HEK293 (cell line): ENCODE results near the gene SQSTM1.

Experiments used
- CTCF ChIA-PET: fragments of 350-600 bp; formaldehyde crosslinking; extraction: SDS; loops from one replicate; lab custom pipeline; 2021; ENCODE audit warnings: antibody characterized with exemption; lab: Yijun Ruan, JAX
- POLR2A ChIA-PET: fragments of 300-600 bp; formaldehyde crosslinking; extraction: SDS; loops from one replicate; lab custom pipeline; 2020; ENCODE audit warnings: antibody characterized with exemption, inconsistent platforms; lab: Yijun Ruan, JAX
- H3K27ac ChIP-seq: fragments of 200-500 bp; sonication (Bioruptor generic); 2 replicates; pipeline ENCODE4 v1.5.1; 2014; ENCODE audit warnings: low read depth, low read length, control low read depth, inconsistent platforms; ENCODE audit errors: extremely low read depth
- H3K36me3 ChIP-seq, 2 experiments: fragments of 200-500 bp in 1 of 2; sonication (Bioruptor generic) in 1 of 2; 1 replicate in 1 of 2; 2 replicates in 1 of 2; pipeline ENCODE4 v1.5.1; 2014 to 2017; ENCODE audit warnings: inconsistent platforms in 2 of 2, low read length in 2 of 2; ENCODE audit not compliant: control insufficient read depth in 2 of 2, insufficient read depth in 1 of 2
- H3K4me1 ChIP-seq: fragments of 200-500 bp; sonication (Bioruptor generic); 2 replicates; pipeline ENCODE4 v1.5.1; 2014; ENCODE audit warnings: mild to moderate bottlenecking, low read length, inconsistent platforms; ENCODE audit not compliant: control insufficient read depth, insufficient read depth
- H3K4me3 ChIP-seq: 2 replicates; pipeline ENCODE4 v1.5.1; 2011; ENCODE audit warnings: low read depth, mild to moderate bottlenecking, control low read depth, low read length, moderate library complexity
- H3K9me3 ChIP-seq: fragments of 200-500 bp; sonication (Bioruptor generic); 2 replicates; pipeline ENCODE4 v1.5.1; 2014; ENCODE audit warnings: low read depth, low read length, inconsistent platforms; ENCODE audit not compliant: control insufficient read depth, insufficient read depth
- FEZF1 ChIP-seq: fragments of 450-650 bp; formaldehyde crosslinking; IDR thresholded peaks from 2 replicates; pipeline ENCODE4 v1.5.1; 2016; ENCODE audit warnings: missing biosample characterization, missing genetic modification characterization
- GLI4 ChIP-seq: fragments of 450-650 bp; formaldehyde crosslinking; IDR thresholded peaks from 2 replicates; pipeline ENCODE4 v1.5.1; 2016; ENCODE audit warnings: missing biosample characterization, missing genetic modification characterization
- ZBTB7A ChIP-seq: fragments of 450-650 bp; formaldehyde crosslinking; IDR thresholded peaks from 2 replicates; pipeline ENCODE4 v1.5.1; 2016; ENCODE audit warnings: low read depth, missing biosample characterization, missing genetic modification characterization
- ZNF121 ChIP-seq: fragments of 450-650 bp; formaldehyde crosslinking; IDR thresholded peaks from 2 replicates; pipeline ENCODE4 v1.5.1; 2016; ENCODE audit warnings: missing biosample characterization, missing genetic modification characterization
- ZNF202 ChIP-seq: fragments of 450-650 bp; formaldehyde crosslinking; IDR thresholded peaks from 2 replicates; pipeline ENCODE4 v1.5.1; 2016; ENCODE audit warnings: missing biosample characterization, missing genetic modification characterization, borderline replicate concordance
- ZNF394 ChIP-seq: fragments of 450-650 bp; formaldehyde crosslinking; IDR thresholded peaks from 2 replicates; pipeline ENCODE4 v1.5.1; 2016; ENCODE audit warnings: missing biosample characterization, missing genetic modification characterization, mild to moderate bottlenecking, moderate library complexity, borderline replicate concordance
- ZNF423 ChIP-seq: fragments of 450-650 bp; formaldehyde crosslinking; IDR thresholded peaks from 2 replicates; pipeline ENCODE4 v1.5.1; 2016; ENCODE audit warnings: missing biosample characterization, missing genetic modification characterization
- ZNF621 ChIP-seq: fragments of 450-650 bp; formaldehyde crosslinking; IDR thresholded peaks from 2 replicates; pipeline ENCODE4 v1.5.1; 2017; ENCODE audit warnings: missing biosample characterization, missing genetic modification characterization
- ZNF792 ChIP-seq: fragments of 450-650 bp; formaldehyde crosslinking; IDR thresholded peaks from 2 replicates; pipeline ENCODE4 v1.5.1; 2016; ENCODE audit warnings: missing biosample characterization, missing genetic modification characterization
- TF ChIP-seq, protein P1 (sequence below): fragments of 450-650 bp; formaldehyde crosslinking; conservative IDR thresholded peaks from 2 replicates; pipeline ENCODE4 v1.5.1; 2016; ENCODE audit warnings: low read depth, missing biosample characterization, missing genetic modification characterization
- TF ChIP-seq, protein P2 (sequence below): fragments of 450-650 bp; formaldehyde crosslinking; optimal IDR thresholded peaks from 2 replicates; pipeline ENCODE3; 2016; ENCODE audit warnings: missing biosample characterization, mild to moderate bottlenecking, missing genetic modification characterization
- TF ChIP-seq, protein P3 (sequence below): fragments of 450-650 bp; formaldehyde crosslinking; IDR thresholded peaks from 2 replicates; pipeline ENCODE4 v1.5.1; 2017; ENCODE audit warnings: missing biosample characterization, missing genetic modification characterization
- TF ChIP-seq, protein P4 (sequence below): fragments of 450-650 bp; formaldehyde crosslinking; IDR thresholded peaks from 2 replicates; pipeline ENCODE4 v1.5.1; 2017; ENCODE audit warnings: missing biosample characterization, missing genetic modification characterization
- TF ChIP-seq, protein P5 (sequence below): fragments of 450-650 bp; formaldehyde crosslinking; IDR thresholded peaks from 2 replicates; pipeline ENCODE4 v1.5.1; 2016; ENCODE audit warnings: missing biosample characterization, missing genetic modification characterization

SQSTM1 gene

DNA sequence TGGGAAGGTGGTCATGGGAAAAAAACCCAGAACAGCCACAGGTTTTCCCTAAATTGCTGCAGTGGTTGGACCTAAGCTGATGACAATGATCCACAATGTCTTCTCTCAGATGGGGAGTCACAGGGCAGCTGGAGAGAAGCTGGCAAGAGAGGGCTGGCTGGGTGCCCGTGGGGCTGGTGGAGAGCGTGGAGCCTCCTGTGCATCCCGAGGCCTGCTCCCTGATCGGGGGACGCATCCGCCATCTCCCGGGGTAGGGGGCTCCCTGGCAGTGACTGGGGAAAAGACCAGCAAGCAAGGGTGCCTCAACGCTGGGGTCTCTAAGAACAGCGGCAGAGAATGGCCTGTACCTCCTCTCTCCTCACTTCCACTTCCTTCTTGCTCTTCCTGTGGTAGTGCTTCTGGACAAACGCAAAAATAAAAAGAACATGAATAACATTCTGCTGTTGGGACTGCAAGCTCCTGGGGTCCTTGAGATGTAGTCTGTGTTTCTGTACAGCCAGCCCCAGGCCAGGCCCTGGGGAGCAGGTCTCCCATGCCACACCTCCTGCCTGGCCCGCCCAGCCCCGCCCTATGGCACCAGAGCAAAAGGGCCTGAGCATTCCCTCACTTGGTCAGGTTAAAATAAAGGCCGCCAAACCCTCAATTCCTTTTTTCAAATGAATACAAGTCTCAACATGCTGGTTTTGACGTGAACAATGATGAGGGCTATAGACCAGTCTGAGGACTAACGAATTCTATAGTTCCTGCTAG lies 45.0 kb downstream of the SQSTM1 start:
- TF ChIP-seq ZNF792 (tag by site-specific recombination) (no peak), ZNF121 (tag by site-specific recombination) (no peak), ZBTB7A (tag by site-specific recombination) (no peak), ZNF423 (tag by site-specific recombination) (no peak), ZNF394 (tag by site-specific recombination) (no peak), ZNF621 (tag by site-specific recombination) (no peak), GLI4 (tag by site-specific recombination) (no peak), ZNF202 (tag by site-specific recombination) (no peak)
- TF ChIP-seq, protein P1, sequence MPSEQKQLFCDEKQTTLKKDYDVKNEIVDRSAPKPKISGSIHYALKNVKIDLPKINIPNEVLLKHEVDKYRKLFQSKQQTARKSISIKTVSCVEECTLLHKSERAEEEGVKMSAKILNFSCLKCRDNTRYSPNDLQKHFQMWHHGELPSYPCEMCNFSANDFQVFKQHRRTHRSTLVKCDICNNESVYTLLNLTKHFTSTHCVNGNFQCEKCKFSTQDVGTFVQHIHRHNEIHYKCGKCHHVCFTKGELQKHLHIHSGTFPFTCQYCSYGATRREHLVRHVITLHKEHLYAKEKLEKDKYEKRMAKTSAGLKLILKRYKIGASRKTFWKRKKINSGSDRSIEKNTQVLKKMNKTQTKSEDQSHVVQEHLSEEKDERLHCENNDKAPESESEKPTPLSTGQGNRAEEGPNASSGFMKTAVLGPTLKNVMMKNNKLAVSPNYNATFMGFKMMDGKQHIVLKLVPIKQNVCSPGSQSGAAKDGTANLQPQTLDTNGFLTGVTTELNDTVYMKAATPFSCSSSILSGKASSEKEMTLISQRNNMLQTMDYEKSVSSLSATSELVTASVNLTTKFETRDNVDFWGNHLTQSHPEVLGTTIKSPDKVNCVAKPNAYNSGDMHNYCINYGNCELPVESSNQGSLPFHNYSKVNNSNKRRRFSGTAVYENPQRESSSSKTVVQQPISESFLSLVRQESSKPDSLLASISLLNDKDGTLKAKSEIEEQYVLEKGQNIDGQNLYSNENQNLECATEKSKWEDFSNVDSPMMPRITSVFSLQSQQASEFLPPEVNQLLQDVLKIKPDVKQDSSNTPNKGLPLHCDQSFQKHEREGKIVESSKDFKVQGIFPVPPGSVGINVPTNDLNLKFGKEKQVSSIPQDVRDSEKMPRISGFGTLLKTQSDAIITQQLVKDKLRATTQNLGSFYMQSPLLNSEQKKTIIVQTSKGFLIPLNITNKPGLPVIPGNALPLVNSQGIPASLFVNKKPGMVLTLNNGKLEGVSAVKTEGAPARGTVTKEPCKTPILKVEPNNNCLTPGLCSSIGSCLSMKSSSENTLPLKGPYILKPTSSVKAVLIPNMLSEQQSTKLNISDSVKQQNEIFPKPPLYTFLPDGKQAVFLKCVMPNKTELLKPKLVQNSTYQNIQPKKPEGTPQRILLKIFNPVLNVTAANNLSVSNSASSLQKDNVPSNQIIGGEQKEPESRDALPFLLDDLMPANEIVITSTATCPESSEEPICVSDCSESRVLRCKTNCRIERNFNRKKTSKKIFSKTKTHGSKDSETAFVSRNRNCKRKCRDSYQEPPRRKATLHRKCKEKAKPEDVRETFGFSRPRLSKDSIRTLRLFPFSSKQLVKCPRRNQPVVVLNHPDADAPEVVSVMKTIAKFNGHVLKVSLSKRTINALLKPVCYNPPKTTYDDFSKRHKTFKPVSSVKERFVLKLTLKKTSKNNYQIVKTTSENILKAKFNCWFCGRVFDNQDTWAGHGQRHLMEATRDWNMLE (tag by site-specific recombination) = no peak
- TF ChIP-seq, protein P2, sequence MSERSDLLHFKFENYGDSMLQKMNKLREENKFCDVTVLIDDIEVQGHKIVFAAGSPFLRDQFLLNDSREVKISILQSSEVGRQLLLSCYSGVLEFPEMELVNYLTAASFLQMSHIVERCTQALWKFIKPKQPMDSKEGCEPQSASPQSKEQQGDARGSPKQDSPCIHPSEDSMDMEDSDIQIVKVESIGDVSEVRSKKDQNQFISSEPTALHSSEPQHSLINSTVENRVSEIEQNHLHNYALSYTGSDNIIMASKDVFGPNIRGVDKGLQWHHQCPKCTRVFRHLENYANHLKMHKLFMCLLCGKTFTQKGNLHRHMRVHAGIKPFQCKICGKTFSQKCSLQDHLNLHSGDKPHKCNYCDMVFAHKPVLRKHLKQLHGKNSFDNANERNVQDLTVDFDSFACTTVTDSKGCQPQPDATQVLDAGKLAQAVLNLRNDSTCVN (tag by site-specific recombination) = no peak
- TF ChIP-seq, protein P3, sequence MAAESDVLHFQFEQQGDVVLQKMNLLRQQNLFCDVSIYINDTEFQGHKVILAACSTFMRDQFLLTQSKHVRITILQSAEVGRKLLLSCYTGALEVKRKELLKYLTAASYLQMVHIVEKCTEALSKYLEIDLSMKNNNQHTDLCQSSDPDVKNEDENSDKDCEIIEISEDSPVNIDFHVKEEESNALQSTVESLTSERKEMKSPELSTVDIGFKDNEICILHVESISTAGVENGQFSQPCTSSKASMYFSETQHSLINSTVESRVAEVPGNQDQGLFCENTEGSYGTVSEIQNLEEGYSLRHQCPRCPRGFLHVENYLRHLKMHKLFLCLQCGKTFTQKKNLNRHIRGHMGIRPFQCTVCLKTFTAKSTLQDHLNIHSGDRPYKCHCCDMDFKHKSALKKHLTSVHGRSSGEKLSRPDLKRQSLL (tag by site-specific recombination) = no peak
- TF ChIP-seq, protein P4, sequence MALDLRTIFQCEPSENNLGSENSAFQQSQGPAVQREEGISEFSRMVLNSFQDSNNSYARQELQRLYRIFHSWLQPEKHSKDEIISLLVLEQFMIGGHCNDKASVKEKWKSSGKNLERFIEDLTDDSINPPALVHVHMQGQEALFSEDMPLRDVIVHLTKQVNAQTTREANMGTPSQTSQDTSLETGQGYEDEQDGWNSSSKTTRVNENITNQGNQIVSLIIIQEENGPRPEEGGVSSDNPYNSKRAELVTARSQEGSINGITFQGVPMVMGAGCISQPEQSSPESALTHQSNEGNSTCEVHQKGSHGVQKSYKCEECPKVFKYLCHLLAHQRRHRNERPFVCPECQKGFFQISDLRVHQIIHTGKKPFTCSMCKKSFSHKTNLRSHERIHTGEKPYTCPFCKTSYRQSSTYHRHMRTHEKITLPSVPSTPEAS (tag by site-specific recombination) = no peak
- Histone ChIP-seq H3K9me3 (no peaks in the 10 kb centered on the region), H3K4me3 (no peak overlapping the region), H3K36me3 (peaks cover 3 to 90% of the 10 kb centered on the region in 2 experiments; a peak in 2 of 3 replicates), H3K4me1 (no peaks in the 10 kb centered on the region), H3K27ac (no peak overlapping the region)
- POLR2A ChIA-PET = no interaction called here
- CTCF ChIA-PET = no interaction called here

DNA sequence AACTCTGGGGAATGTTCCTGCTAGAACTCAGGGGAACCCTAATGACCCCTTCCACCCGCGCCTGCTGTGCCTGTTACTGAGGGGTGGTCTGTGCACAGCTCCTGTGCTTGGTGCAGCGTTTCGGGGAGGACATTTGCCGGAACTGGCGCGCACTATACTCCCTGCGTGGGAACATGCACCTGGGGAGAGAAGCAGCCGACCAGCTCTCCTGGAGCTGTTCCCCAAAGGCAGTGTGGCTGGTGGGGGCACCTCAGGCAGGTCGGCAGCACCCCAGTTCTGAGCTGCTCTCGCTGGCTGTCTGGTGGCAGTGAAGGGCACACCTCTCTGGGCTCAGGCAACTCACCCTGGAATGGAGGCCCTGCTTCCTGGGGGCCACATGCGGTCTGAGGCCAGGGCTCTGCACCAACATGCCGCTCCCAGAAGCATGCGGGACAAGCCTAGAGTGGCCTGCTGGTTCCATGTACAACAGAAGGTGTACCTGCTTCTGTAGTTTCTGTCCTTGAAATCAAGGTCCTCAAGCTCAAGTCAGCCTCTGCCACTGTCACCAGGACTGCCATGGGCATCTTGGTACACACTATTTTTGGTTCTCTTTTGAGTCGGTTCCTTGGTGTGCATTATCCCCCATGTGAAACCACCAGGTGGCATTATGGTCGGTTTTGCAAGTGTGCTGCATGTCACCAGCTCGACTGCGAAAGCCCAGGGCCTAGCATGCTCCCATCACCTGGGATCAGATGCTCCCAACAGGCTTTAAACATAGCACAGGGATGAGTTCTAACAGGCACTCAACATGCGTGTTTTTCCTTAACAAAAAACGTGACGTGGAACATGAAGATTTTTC lies 45.8 kb downstream of the SQSTM1 start:
- POLR2A ChIA-PET = no interaction called here

More for the DNA sequence above, 45.8 kb downstream of the SQSTM1 start:
- TF ChIP-seq FEZF1 (tag by site-specific recombination) = no peak
- TF ChIP-seq, protein P5, sequence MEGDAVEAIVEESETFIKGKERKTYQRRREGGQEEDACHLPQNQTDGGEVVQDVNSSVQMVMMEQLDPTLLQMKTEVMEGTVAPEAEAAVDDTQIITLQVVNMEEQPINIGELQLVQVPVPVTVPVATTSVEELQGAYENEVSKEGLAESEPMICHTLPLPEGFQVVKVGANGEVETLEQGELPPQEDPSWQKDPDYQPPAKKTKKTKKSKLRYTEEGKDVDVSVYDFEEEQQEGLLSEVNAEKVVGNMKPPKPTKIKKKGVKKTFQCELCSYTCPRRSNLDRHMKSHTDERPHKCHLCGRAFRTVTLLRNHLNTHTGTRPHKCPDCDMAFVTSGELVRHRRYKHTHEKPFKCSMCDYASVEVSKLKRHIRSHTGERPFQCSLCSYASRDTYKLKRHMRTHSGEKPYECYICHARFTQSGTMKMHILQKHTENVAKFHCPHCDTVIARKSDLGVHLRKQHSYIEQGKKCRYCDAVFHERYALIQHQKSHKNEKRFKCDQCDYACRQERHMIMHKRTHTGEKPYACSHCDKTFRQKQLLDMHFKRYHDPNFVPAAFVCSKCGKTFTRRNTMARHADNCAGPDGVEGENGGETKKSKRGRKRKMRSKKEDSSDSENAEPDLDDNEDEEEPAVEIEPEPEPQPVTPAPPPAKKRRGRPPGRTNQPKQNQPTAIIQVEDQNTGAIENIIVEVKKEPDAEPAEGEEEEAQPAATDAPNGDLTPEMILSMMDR (tag by site-specific recombination) = peak; percentile 16; the same call in 1 of the 2 replicates
- TF ChIP-seq, all 188 proteins: peak for 1
- H3K4me1 ChIP-seq = no peaks in the 10 kb centered on the region
- CTCF ChIA-PET = interaction anchor here (0.6 kb wide), 1 partner anchor 37 kb away, joined by 4 read pairs; no protein-coding TSS in a partner anchor
- H3K27ac ChIP-seq = no peak overlapping the region
- no peaks in the 10 kb centered on the region for H3K9me3 ChIP-seq
- peaks cover 3 to 98% of the 10 kb centered on the region in 2 experiments; a peak in 2 of 3 replicates for H3K36me3 ChIP-seq
- H3K4me3 ChIP-seq = no peak overlapping the region
